ENCODE results near the gene PPIP5K1.

GRCh38 chr15:43492266-43492665 is 97.7 kb downstream of the PPIP5K1 start:
- TF ChIP-seq POLR2AphosphoS5 (IDR thresholded peaks at IDR 0.05; ENCODE audit: low read depth, low read length), result no peak
- TF ChIP-seq SIN3A (IDR thresholded peaks at IDR 0.05; ENCODE audit: borderline replicate concordance, insufficient read depth, low read length), result no peak

Data from PFSK-1 (cell line).